SK-N-SH treated with all-trans-retinoic acid at 6 μM for 48 hours (cell line): ENCODE measurements around the gene FBL.

Experiments used
- ATAC-seq: fragments of 200-7000 bp; cut with Tn5 transposase; 3 replicates; pipeline ENCODE4 v1.9.1; 2020; ENCODE audit warnings: mild to moderate bottlenecking, moderate library complexity
- ARNTL ChIP-seq: fragments of 450-650 bp; formaldehyde crosslinking; IDR thresholded peaks from 2 replicates; pipeline ENCODE4 v1.5.0; 2020; ENCODE audit warnings: low read depth, mild to moderate bottlenecking, moderate library complexity, borderline replicate concordance
- BACH2 ChIP-seq: fragments of 250-450 bp; sonication (Bioruptor Pico); IDR thresholded peaks from 2 replicates; pipeline ENCODE4 v1.9.0; 2021; ENCODE audit warnings: mild to moderate bottlenecking, borderline replicate concordance
- CSDC2 ChIP-seq: fragments of 250-450 bp; sonication (Bioruptor Pico); IDR thresholded peaks from 2 replicates; pipeline ENCODE4 v1.5.0; 2020; ENCODE audit warnings: mild to moderate bottlenecking, moderate library complexity
- CSRNP3 ChIP-seq: fragments of 250-450 bp; sonication (Bioruptor Pico); IDR thresholded peaks from 2 replicates; pipeline ENCODE4 v1.5.1; 2021; ENCODE audit warnings: mild to moderate bottlenecking, moderate library complexity
- ESRRG ChIP-seq: fragments of 250-450 bp; sonication (Bioruptor Pico); IDR thresholded peaks from 2 replicates; pipeline ENCODE4 v1.6.1; 2021; ENCODE audit warnings: mild to moderate bottlenecking
- ISL1 ChIP-seq: fragments of 250-450 bp; sonication (Bioruptor Pico); IDR thresholded peaks from 2 replicates; pipeline ENCODE4 v2.1.2; 2022; ENCODE audit warnings: mild to moderate bottlenecking, moderate library complexity
- OSR1 ChIP-seq: fragments of 250-450 bp; sonication (Bioruptor Pico); IDR thresholded peaks from 2 replicates; pipeline ENCODE4 v1.8.0; 2022; ENCODE audit warnings: moderate library complexity, mild to moderate bottlenecking, inconsistent platforms
- PATZ1 ChIP-seq: fragments of 250-450 bp; sonication (Bioruptor Pico); IDR thresholded peaks from 2 replicates; pipeline ENCODE4 v1.8.0; 2020; ENCODE audit warnings: mild to moderate bottlenecking, moderate library complexity, borderline replicate concordance
- POU6F1 ChIP-seq: fragments of 250-450 bp; sonication (Bioruptor Pico); IDR thresholded peaks from 2 replicates; pipeline ENCODE4 v1.8.0; 2021; ENCODE audit warnings: low read depth, mild to moderate bottlenecking, moderate library complexity, borderline replicate concordance
- PPARA ChIP-seq: fragments of 250-450 bp; sonication (Bioruptor Pico); IDR thresholded peaks from 2 replicates; pipeline ENCODE4 v1.5.0; 2020; ENCODE audit warnings: mild to moderate bottlenecking, borderline replicate concordance
- RARB ChIP-seq: fragments of 250-450 bp; sonication (Bioruptor Pico); IDR thresholded peaks from 2 replicates; pipeline ENCODE4 v1.8.0; 2021; ENCODE audit warnings: mild to moderate bottlenecking, moderate library complexity
- SNAI2 ChIP-seq: fragments of 250-450 bp; sonication (Bioruptor Pico); IDR thresholded peaks from 2 replicates; pipeline ENCODE4 v1.5.0; 2020; ENCODE audit warnings: mild to moderate bottlenecking, moderate library complexity
- TCF4 ChIP-seq: fragments of 250-450 bp; sonication (Bioruptor Pico); IDR thresholded peaks from 2 replicates; pipeline ENCODE4 v1.8.0; 2021; ENCODE audit warnings: mild to moderate bottlenecking, moderate library complexity, borderline replicate concordance
- TOX ChIP-seq: fragments of 250-450 bp; sonication (Bioruptor Pico); IDR thresholded peaks from 2 replicates; pipeline ENCODE4 v1.8.0; 2021; ENCODE audit warnings: mild to moderate bottlenecking, moderate library complexity, borderline replicate concordance
- TSHZ2 ChIP-seq: fragments of 250-450 bp; sonication (Bioruptor Pico); IDR thresholded peaks from 2 replicates; pipeline ENCODE4 v1.5.0; 2020; ENCODE audit warnings: mild to moderate bottlenecking, moderate library complexity
- ZC3H10 ChIP-seq: fragments of 250-450 bp; sonication (Bioruptor Pico); IDR thresholded peaks from 2 replicates; pipeline ENCODE4 v1.5.1; 2021; ENCODE audit warnings: mild to moderate bottlenecking, moderate library complexity
- ZFP3 ChIP-seq: fragments of 250-450 bp; sonication (Bioruptor Pico); IDR thresholded peaks from 2 replicates; pipeline ENCODE4 v1.5.0; 2020; ENCODE audit warnings: mild to moderate bottlenecking, moderate library complexity
- ZFP30 ChIP-seq: fragments of 450-650 bp; formaldehyde crosslinking; IDR thresholded peaks from 2 replicates; pipeline ENCODE4 v1.5.0; 2022; ENCODE audit warnings: mild to moderate bottlenecking, moderate library complexity
- ZNF565 ChIP-seq: fragments of 450-650 bp; formaldehyde crosslinking; conservative IDR thresholded peaks from 2 replicates; pipeline ENCODE4 v1.5.0; 2020; ENCODE audit warnings: low read depth, mild to moderate bottlenecking, moderate library complexity
- ZNF70 ChIP-seq: fragments of 450-650 bp; formaldehyde crosslinking; IDR thresholded peaks from 2 replicates; pipeline ENCODE4 v1.5.0; 2020; ENCODE audit warnings: mild to moderate bottlenecking, moderate library complexity
- ZNF8 ChIP-seq: fragments of 450-650 bp; formaldehyde crosslinking; IDR thresholded peaks from 2 replicates; pipeline ENCODE4 v1.5.0; 2020; ENCODE audit warnings: mild to moderate bottlenecking, moderate library complexity

Gene FBL

GRCh38 chr19:39820696-39821095 is 25.5 kb downstream of the FBL start:
- TF ChIP-seq TOX (CRISPR knock-in tag) (no peak), ZNF565 (CRISPR knock-in tag) (no peak), ZNF70 (CRISPR knock-in tag) (no peak), ISL1 (CRISPR knock-in tag) (no peak), ZC3H10 (CRISPR knock-in tag) (no peak), TCF4 (no peak), ESRRG (CRISPR knock-in tag) (no peak), POU6F1 (no peak), BACH2 (CRISPR knock-in tag) (no peak), PPARA (no peak), CSRNP3 (CRISPR knock-in tag) (no peak), OSR1 (CRISPR knock-in tag) (no peak), ARNTL (CRISPR knock-in tag) (no peak), PATZ1 (CRISPR knock-in tag) (no peak)
- ATAC-seq, result no peak

- TF ChIP-seq TSHZ2, result no peak
- no peak for TF ChIP-seq ZC3H10 (CRISPR knock-in tag)
- TF ChIP-seq ZNF8 (CRISPR knock-in tag), result no peak
- no peak for ATAC-seq
These were observed 26.4 kb downstream of the FBL start for GRCh38 chr19:39819786-39820185.

GRCh38 chr19:39818626-39819097 is 27.5 kb downstream of the FBL start:
- TF ChIP-seq SNAI2 (CRISPR knock-in tag), result no peak
- no peak for TF ChIP-seq ESRRG (CRISPR knock-in tag)
- TF ChIP-seq ZFP30 (CRISPR knock-in tag), result no peak
- no peak for ATAC-seq

- no peak for ATAC-seq
- TF ChIP-seq SNAI2 (CRISPR knock-in tag), result no peak
- no peak for TF ChIP-seq OSR1 (CRISPR knock-in tag)
- no peak for TF ChIP-seq ARNTL (CRISPR knock-in tag)
- no peak for TF ChIP-seq TCF4
- no peak for TF ChIP-seq CSDC2 (CRISPR knock-in tag)
- TF ChIP-seq ESRRG (CRISPR knock-in tag), result no peak
- TF ChIP-seq ZFP3 (CRISPR knock-in tag), result no peak
- no peak for TF ChIP-seq RARB
- no peak for TF ChIP-seq PPARA
- TF ChIP-seq ZNF8 (CRISPR knock-in tag), result no peak
- TF ChIP-seq ZNF565 (CRISPR knock-in tag), result no peak
- no peak for TF ChIP-seq TSHZ2
- no peak for TF ChIP-seq ZFP30 (CRISPR knock-in tag)
- no peak for TF ChIP-seq POU6F1
- no peak for TF ChIP-seq ZNF70 (CRISPR knock-in tag)
These were observed 28.2 kb downstream of the FBL start for GRCh38 chr19:39817888-39818561.
